KMS-11 (cell line): Measurements from ENCODE around the gene GRIA4.

Experiments
- H2AFZ ChIP-seq: fragments of 200-600 bp; sonication (generic); 2 replicates; pipeline ENCODE4 v1.6.1; 2016; ENCODE audit warnings: antibody characterized with exemption, mixed run types, low read depth
- H3K27ac ChIP-seq: fragments of 200-600 bp; sonication (generic); 2 replicates; pipeline ENCODE4 v1.6.1; 2016; ENCODE audit warnings: mild to moderate bottlenecking, mixed run types
- H3K27me3 ChIP-seq: fragments of 200-600 bp; sonication (generic); 2 replicates; pipeline ENCODE4 v1.6.1; 2017; ENCODE audit warnings: mild to moderate bottlenecking, low read depth, mixed run types, moderate library complexity; ENCODE audit not compliant: insufficient read depth
- H3K36me3 ChIP-seq: fragments of 200-600 bp; sonication (generic); 2 replicates; pipeline ENCODE4 v1.6.1; 2017; ENCODE audit warnings: mild to moderate bottlenecking, mixed run types; ENCODE audit not compliant: insufficient read depth
- H3K4me1 ChIP-seq: fragments of 200-600 bp; sonication (generic); 2 replicates; pipeline ENCODE4 v1.6.1; 2016; ENCODE audit warnings: mild to moderate bottlenecking, low read depth, mixed run types; ENCODE audit not compliant: poor library complexity, severe bottlenecking
- H3K4me2 ChIP-seq: fragments of 200-600 bp; sonication (generic); 2 replicates; pipeline ENCODE4 v1.7.0; 2016; ENCODE audit warnings: mild to moderate bottlenecking, mixed run types
- H3K4me3 ChIP-seq: fragments of 200-600 bp; sonication (generic); IDR thresholded peaks from 2 replicates; pipeline ENCODE4 v1.6.1; 2017; ENCODE audit warnings: low read depth, low read length, mixed read lengths; ENCODE audit not compliant: insufficient read depth
- H3K79me2 ChIP-seq: fragments of 200-600 bp; sonication (generic); 2 replicates; pipeline ENCODE4 v1.6.1; 2016; ENCODE audit warnings: low read depth, mixed run types; ENCODE audit not compliant: insufficient read depth
- H3K9ac ChIP-seq: fragments of 200-600 bp; sonication (generic); 2 replicates; pipeline ENCODE4 v1.6.1; 2016; ENCODE audit warnings: mild to moderate bottlenecking, mixed run types
- H4K20me1 ChIP-seq: fragments of 200-600 bp; sonication (generic); 2 replicates; pipeline ENCODE4 v1.6.1; 2016; ENCODE audit warnings: mild to moderate bottlenecking, mixed run types; ENCODE audit not compliant: insufficient read depth
- CTCF ChIP-seq: fragments of 200-600 bp; sonication (generic); conservative IDR thresholded peaks from 2 replicates; pipeline ENCODE4 v1.6.1; 2017; ENCODE audit warnings: low read depth, mild to moderate bottlenecking, antibody characterized with exemption, low read length, moderate library complexity, mixed read lengths

GRIA4 gene

GRCh38 chr11:105579111-105579510 is 30.8 kb upstream of the GRIA4 start:
- no peak overlapping the region for H3K4me3 ChIP-seq
- no peak overlapping the region for H2AFZ ChIP-seq
- H4K20me1 ChIP-seq: no peaks in the 10 kb centered on the region
- no peaks in the 10 kb centered on the region for H3K36me3 ChIP-seq
- no peak overlapping the region for H3K9ac ChIP-seq
- no peaks in the 10 kb centered on the region for H3K4me1 ChIP-seq
- no peak overlapping the region for H3K4me2 ChIP-seq
- no peaks in the 10 kb centered on the region for H3K27me3 ChIP-seq
- no peak for TF ChIP-seq CTCF
- H3K79me2 ChIP-seq: no peaks in the 10 kb centered on the region
- H3K27ac ChIP-seq: no peak overlapping the region

GRCh38 chr11:105582497-105582896 is 27.4 kb upstream of the GRIA4 start:
- H3K4me2 ChIP-seq: no peak overlapping the region
- TF ChIP-seq CTCF: no peak
- H3K4me3 ChIP-seq: no peak overlapping the region
- no peak overlapping the region for H2AFZ ChIP-seq
- H4K20me1 ChIP-seq: no peaks in the 10 kb centered on the region
- H3K36me3 ChIP-seq: no peaks in the 10 kb centered on the region
- no peaks in the 10 kb centered on the region for H3K27me3 ChIP-seq
- no peak overlapping the region for H3K27ac ChIP-seq
- H3K79me2 ChIP-seq: no peaks in the 10 kb centered on the region
- H3K4me1 ChIP-seq: no peaks in the 10 kb centered on the region
- H3K9ac ChIP-seq: no peak overlapping the region

- H3K4me1 ChIP-seq: no peaks in the 10 kb centered on the region
- no peak for TF ChIP-seq CTCF
- no peaks in the 10 kb centered on the region for H3K79me2 ChIP-seq
- H3K27me3 ChIP-seq: no peaks in the 10 kb centered on the region
- H3K27ac ChIP-seq: no peak overlapping the region
- no peak overlapping the region for H3K4me2 ChIP-seq
- no peak overlapping the region for H2AFZ ChIP-seq
- H3K4me3 ChIP-seq: no peak overlapping the region
- H3K9ac ChIP-seq: no peak overlapping the region
- H4K20me1 ChIP-seq: no peaks in the 10 kb centered on the region
- no peaks in the 10 kb centered on the region for H3K36me3 ChIP-seq
Observed at GRCh38 chr11:105588001-105588400, 21.9 kb upstream of the GRIA4 start.

- H3K27ac ChIP-seq: no peak overlapping the region
- H2AFZ ChIP-seq: no peak overlapping the region
- no peaks in the 10 kb centered on the region for H3K36me3 ChIP-seq
- H3K27me3 ChIP-seq: no peaks in the 10 kb centered on the region
- H3K4me1 ChIP-seq: no peaks in the 10 kb centered on the region
- no peak overlapping the region for H3K9ac ChIP-seq
- H3K79me2 ChIP-seq: no peaks in the 10 kb centered on the region
- H3K4me2 ChIP-seq: no peak overlapping the region
- no peak overlapping the region for H3K4me3 ChIP-seq
- no peaks in the 10 kb centered on the region for H4K20me1 ChIP-seq
- no peak for TF ChIP-seq CTCF
Observed at GRCh38 chr11:105589346-105589745, 20.5 kb upstream of the GRIA4 start.

- no peak for TF ChIP-seq CTCF
- Histone ChIP-seq H3K4me2 (no peak overlapping the region), H3K4me3 (no peak overlapping the region), H3K4me1 (no peaks in the 10 kb centered on the region), H3K79me2 (no peaks in the 10 kb centered on the region), H3K27me3 (no peaks in the 10 kb centered on the region), H3K27ac (no peak overlapping the region), H3K36me3 (no peaks in the 10 kb centered on the region), H2AFZ (no peak overlapping the region), H3K9ac (no peak overlapping the region), H4K20me1 (no peaks in the 10 kb centered on the region)
Observed at GRCh38 chr11:105592035-105592434, 17.8 kb upstream of the GRIA4 start.
